Measurements from ENCODE around the gene PHC2. TPM values are rescaled to one million over a fixed set of nuclear protein-coding genes. Genes with fewer than 3 reads are reported as not detected.
"Not testable (repeated sequence)": the region's sequence is repeated elsewhere in the genome, so short reads cannot be mapped to it uniquely, and the experiment has no call there.

Gene PHC2
- total RNA-seq, 1 experiment from 2014 or later = 87.9 TPM

- no peaks in the 10 kb centered on the region for H3K27me3 ChIP-seq
- peaks cover 17% of the 10 kb centered on the region for H3K36me3 ChIP-seq
- H3K27ac ChIP-seq = no peak overlapping the region
- no peak for DNase-seq
- no peaks in the 10 kb centered on the region for H3K9me3 ChIP-seq (replicated peaks)
- peaks cover 4% of the 10 kb centered on the region; the same call in 1 of the 2 replicates for H3K4me1 ChIP-seq
- no peak overlapping the region for H3K4me3 ChIP-seq
Measured at GRCh38 chr1:33299461-33300155, 131.3 kb downstream of the PHC2 start.

GRCh38 chr1:33298623-33299277, 132.1 kb downstream of the PHC2 start:
- peak; percentile 82 to 88 for DNase-seq
- H3K27me3 ChIP-seq = no peaks in the 10 kb centered on the region
- peaks cover 25% of the 10 kb centered on the region for H3K36me3 ChIP-seq
- H3K4me3 ChIP-seq = no peak overlapping the region
- H3K4me1 ChIP-seq = 0 out of 2 replicates have a peak, but pooled peaks cover 4% of the 10 kb centered on the region
- H3K27ac ChIP-seq = no peak overlapping the region
- no peaks in the 10 kb centered on the region for H3K9me3 ChIP-seq (replicated peaks)

- no peak overlapping the region for H3K4me3 ChIP-seq
- no peak for DNase-seq
- 0 out of 2 replicates have a peak, but pooled peaks cover 3% of the 10 kb centered on the region for H3K4me1 ChIP-seq
- peaks cover 26% of the 10 kb centered on the region for H3K36me3 ChIP-seq
- H3K9me3 ChIP-seq (replicated peaks) = no peaks in the 10 kb centered on the region
- no peak overlapping the region for H3K27ac ChIP-seq
- H3K27me3 ChIP-seq = no peaks in the 10 kb centered on the region
Measured at GRCh38 chr1:33297911-33298622, 132.8 kb downstream of the PHC2 start.

GRCh38 chr1:33296824-33297223, 134.1 kb downstream of the PHC2 start:
- Histone ChIP-seq H3K4me1 (no peaks in the 10 kb centered on the region), H3K36me3 (peaks cover 26% of the 10 kb centered on the region)

GRCh38 chr1:33296082-33296458, 134.8 kb downstream of the PHC2 start:
- Histone ChIP-seq H3K27me3 (no peaks in the 10 kb centered on the region), H3K36me3 (peaks cover 26% of the 10 kb centered on the region), H3K4me3 (no peak overlapping the region), H3K4me1 (no peaks in the 10 kb centered on the region), H3K9me3 (replicated peaks) (no peaks in the 10 kb centered on the region), H3K27ac (no peak overlapping the region)
- DNase-seq = no peak

More at GRCh38 chr1:33296824-33297223, 134.1 kb downstream of the PHC2 start:
- no peaks in the 10 kb centered on the region for H3K27me3 ChIP-seq
- H3K4me3 ChIP-seq = no peak overlapping the region
- H3K9me3 ChIP-seq (replicated peaks) = no peaks in the 10 kb centered on the region
- no peak overlapping the region for H3K27ac ChIP-seq
- DNase-seq = no peak

- H3K27ac ChIP-seq = no peak overlapping the region
- H3K4me3 ChIP-seq = no peak overlapping the region
- H3K27me3 ChIP-seq = no peaks in the 10 kb centered on the region
- no peaks in the 10 kb centered on the region for H3K9me3 ChIP-seq (replicated peaks)
- peak; percentile 87 to 95 for DNase-seq
- no peaks in the 10 kb centered on the region for H3K4me1 ChIP-seq
- peaks cover 24% of the 10 kb centered on the region for H3K36me3 ChIP-seq
Measured at GRCh38 chr1:33295450-33296081, 135.3 kb downstream of the PHC2 start.

- peaks cover 24% of the 10 kb centered on the region for H3K36me3 ChIP-seq
Measured at GRCh38 chr1:33295023-33295422, 135.9 kb downstream of the PHC2 start.

GRCh38 chr1:33294071-33295010, 136.6 kb downstream of the PHC2 start:
- no peaks in the 10 kb centered on the region for H3K9me3 ChIP-seq (replicated peaks)
- H3K4me1 ChIP-seq = no peaks in the 10 kb centered on the region
- H3K36me3 ChIP-seq = peaks cover 28% of the 10 kb centered on the region
- H3K27me3 ChIP-seq = no peaks in the 10 kb centered on the region
- H3K4me3 ChIP-seq = no peak overlapping the region
- no peak for DNase-seq
- no peak overlapping the region for H3K27ac ChIP-seq

More at GRCh38 chr1:33295023-33295422, 135.9 kb downstream of the PHC2 start:
- Histone ChIP-seq H3K27ac (no peak overlapping the region), H3K4me1 (no peaks in the 10 kb centered on the region), H3K4me3 (no peak overlapping the region), H3K27me3 (no peaks in the 10 kb centered on the region), H3K9me3 (replicated peaks) (no peaks in the 10 kb centered on the region)
- no peak for DNase-seq

GRCh38 chr1:33292726-33293340, 138.1 kb downstream of the PHC2 start:
- H3K4me3 ChIP-seq = no peak overlapping the region
- H3K9me3 ChIP-seq (replicated peaks) = no peaks in the 10 kb centered on the region
- no peaks in the 10 kb centered on the region for H3K4me1 ChIP-seq
- H3K36me3 ChIP-seq = peaks cover 35% of the 10 kb centered on the region
- H3K27me3 ChIP-seq = no peaks in the 10 kb centered on the region
- no peak overlapping the region for H3K27ac ChIP-seq
- DNase-seq = no peak

GRCh38 chr1:33290615-33291014, 140.3 kb downstream of the PHC2 start:
- not testable (repeated sequence) for H3K4me1 ChIP-seq; DNase-seq; H3K9me3 ChIP-seq (replicated peaks); H3K27ac ChIP-seq; H3K4me3 ChIP-seq; H3K27me3 ChIP-seq
- H3K36me3 ChIP-seq = peaks cover 36% of the 10 kb centered on the region

GRCh38 chr1:33289858-33290154, 141.1 kb downstream of the PHC2 start:
- peaks cover 34% of the 10 kb centered on the region for H3K36me3 ChIP-seq

GRCh38 chr1:33288976-33289857, 141.7 kb downstream of the PHC2 start:
- H3K9me3 ChIP-seq (replicated peaks) = no peaks in the 10 kb centered on the region
- DNase-seq = no peak
- H3K27me3 ChIP-seq = no peaks in the 10 kb centered on the region
- peaks cover 36% of the 10 kb centered on the region for H3K36me3 ChIP-seq
- H3K4me1 ChIP-seq = no peaks in the 10 kb centered on the region
- no peak overlapping the region for H3K27ac ChIP-seq
- H3K4me3 ChIP-seq = no peak overlapping the region

More at GRCh38 chr1:33289858-33290154, 141.1 kb downstream of the PHC2 start:
- Histone ChIP-seq H3K27ac (no peak overlapping the region), H3K4me1 (no peaks in the 10 kb centered on the region), H3K27me3 (no peaks in the 10 kb centered on the region), H3K9me3 (replicated peaks) (no peaks in the 10 kb centered on the region), H3K4me3 (no peak overlapping the region)
- DNase-seq = no peak

GRCh38 chr1:33287317-33287716, 143.6 kb downstream of the PHC2 start:
- Histone ChIP-seq H3K27ac (no peak overlapping the region), H3K36me3 (peaks cover 32% of the 10 kb centered on the region), H3K4me3 (no peak overlapping the region), H3K27me3 (no peaks in the 10 kb centered on the region), H3K4me1 (no peaks in the 10 kb centered on the region), H3K9me3 (replicated peaks) (no peaks in the 10 kb centered on the region)
- no peak for DNase-seq
